Ectodermal cell (in vitro differentiated cells): ENCODE results near the gene SLC22A3.

Experiments used
- H3K27ac ChIP-seq: 2 replicates; pipeline ENCODE4 v1.7.0; 2013; ENCODE audit warnings: mild to moderate bottlenecking, low read depth, low read length; ENCODE audit not compliant: insufficient read depth, poor library complexity, severe bottlenecking
- H3K27me3 ChIP-seq: 2 replicates; pipeline ENCODE4 v1.7.0; 2013; ENCODE audit warnings: mild to moderate bottlenecking, low read length; ENCODE audit not compliant: insufficient read depth, control insufficient read depth, poor library complexity, severe bottlenecking
- H3K36me3 ChIP-seq: one replicate; pipeline ENCODE4 v1.7.0; 2013; ENCODE audit warnings: low read length; ENCODE audit not compliant: control insufficient read depth, insufficient read depth
- H3K4me1 ChIP-seq: one replicate; pipeline ENCODE4 v1.7.0; 2013; ENCODE audit warnings: low read length; ENCODE audit not compliant: control insufficient read depth, insufficient read depth
- H3K4me3 ChIP-seq: 2 replicates; pipeline ENCODE4 v1.7.0; 2013; ENCODE audit warnings: low read depth, low read length, control low read depth; ENCODE audit not compliant: insufficient read depth
- H3K9me3 ChIP-seq: 2 replicates; pipeline ENCODE4 v1.7.0; 2013; ENCODE audit warnings: mild to moderate bottlenecking, low read length, moderate library complexity; ENCODE audit not compliant: control insufficient read depth
- WGBS, 2 experiments: methylation state at CpG; one replicate each; pipeline ENCODE4 v1.1.7; 2013; ENCODE audit warnings: missing lambda C conversion rate in 2 of 2; 5-methylcytosine and 5-hydroxymethylcytosine counted together

The SLC22A3 gene

GRCh38 chr6:160315310-160315709, 32.9 kb upstream of the SLC22A3 start:
- Histone ChIP-seq H3K27me3 (no peaks in the 10 kb centered on the region), H3K36me3 (no peaks in the 10 kb centered on the region), H3K27ac (no peak overlapping the region), H3K4me3 (no peak overlapping the region), H3K9me3 (no peaks in the 10 kb centered on the region), H3K4me1 (no peaks in the 10 kb centered on the region)
- WGBS, 2 experiments = no CpG with 5 or more reads among the region's 1 CpG

GRCh38 chr6:160316261-160316660, 31.9 kb upstream of the SLC22A3 start:
- H3K4me1 ChIP-seq = no peaks in the 10 kb centered on the region
- no peaks in the 10 kb centered on the region for H3K9me3 ChIP-seq
- no peaks in the 10 kb centered on the region for H3K27me3 ChIP-seq
- H3K36me3 ChIP-seq = no peaks in the 10 kb centered on the region
- H3K4me3 ChIP-seq = no peak overlapping the region
- H3K27ac ChIP-seq = no peak overlapping the region

GRCh38 chr6:160319246-160319645, 28.9 kb upstream of the SLC22A3 start:
- WGBS, 2 experiments = 84 to 88% methylated on average over 1 of the region's 1 CpG
- H3K4me1 ChIP-seq = no peaks in the 10 kb centered on the region
- H3K27me3 ChIP-seq = no peaks in the 10 kb centered on the region
- H3K27ac ChIP-seq = no peak overlapping the region
- no peak overlapping the region for H3K4me3 ChIP-seq
- H3K36me3 ChIP-seq = no peaks in the 10 kb centered on the region
- no peaks in the 10 kb centered on the region for H3K9me3 ChIP-seq

GRCh38 chr6:160321729-160322505, 26.3 kb upstream of the SLC22A3 start:
- H3K27me3 ChIP-seq = no peaks in the 10 kb centered on the region
- H3K4me1 ChIP-seq = no peaks in the 10 kb centered on the region
- no peaks in the 10 kb centered on the region for H3K9me3 ChIP-seq
- no peaks in the 10 kb centered on the region for H3K36me3 ChIP-seq
- WGBS, 2 experiments = 92 to 94% methylated on average over 5 of the region's 5 CpGs
- H3K4me3 ChIP-seq = no peak overlapping the region
- no peak overlapping the region for H3K27ac ChIP-seq

- no peak overlapping the region for H3K4me3 ChIP-seq
- H3K9me3 ChIP-seq = no peaks in the 10 kb centered on the region
- H3K36me3 ChIP-seq = no peaks in the 10 kb centered on the region
- H3K27ac ChIP-seq = no peak overlapping the region
- 92 to 96% methylated on average over 3 of the region's 3 CpGs for WGBS, 2 experiments
- no peaks in the 10 kb centered on the region for H3K4me1 ChIP-seq
- H3K27me3 ChIP-seq = no peaks in the 10 kb centered on the region
These were observed 20.2 kb upstream of the SLC22A3 start for GRCh38 chr6:160327981-160328380.

- Histone ChIP-seq H3K4me1 (no peaks in the 10 kb centered on the region), H3K36me3 (no peaks in the 10 kb centered on the region), H3K4me3 (no peak overlapping the region), H3K27me3 (no peaks in the 10 kb centered on the region), H3K27ac (no peak overlapping the region), H3K9me3 (no peaks in the 10 kb centered on the region)
- WGBS, 2 experiments = 93 to 95% methylated on average over 8 of the region's 8 CpGs
These were observed 19.7 kb upstream of the SLC22A3 start for GRCh38 chr6:160328447-160328846.

GRCh38 chr6:160329188-160329587, 19.0 kb upstream of the SLC22A3 start:
- WGBS, 2 experiments = 83 to 87% methylated on average over 5 to 7 of the region's 7 CpGs
- Histone ChIP-seq H3K4me3 (no peak overlapping the region), H3K27ac (no peak overlapping the region), H3K27me3 (no peaks in the 10 kb centered on the region), H3K4me1 (no peaks in the 10 kb centered on the region), H3K36me3 (no peaks in the 10 kb centered on the region), H3K9me3 (no peaks in the 10 kb centered on the region)

- no peaks in the 10 kb centered on the region for H3K27me3 ChIP-seq
- H3K4me3 ChIP-seq = no peak overlapping the region
- 81 to 92% methylated on average over 4 to 5 of the region's 5 CpGs for WGBS, 2 experiments
- H3K27ac ChIP-seq = no peak overlapping the region
- H3K36me3 ChIP-seq = no peaks in the 10 kb centered on the region
- no peaks in the 10 kb centered on the region for H3K9me3 ChIP-seq
- no peaks in the 10 kb centered on the region for H3K4me1 ChIP-seq
These were observed 17.6 kb upstream of the SLC22A3 start for GRCh38 chr6:160330619-160331018.

- Histone ChIP-seq H3K9me3 (no peaks in the 10 kb centered on the region), H3K27me3 (no peaks in the 10 kb centered on the region), H3K4me3 (no peak overlapping the region), H3K4me1 (no peaks in the 10 kb centered on the region), H3K27ac (no peak overlapping the region), H3K36me3 (no peaks in the 10 kb centered on the region)
- WGBS, 2 experiments = 84 to 89% methylated on average over 5 of the region's 5 CpGs
These were observed 17.0 kb upstream of the SLC22A3 start for GRCh38 chr6:160331204-160331603.

- Histone ChIP-seq H3K27me3 (no peaks in the 10 kb centered on the region), H3K27ac (no peak overlapping the region), H3K36me3 (no peaks in the 10 kb centered on the region), H3K9me3 (no peaks in the 10 kb centered on the region), H3K4me1 (no peaks in the 10 kb centered on the region), H3K4me3 (no peak overlapping the region)
- 92 to 94% methylated on average over 5 of the region's 5 CpGs for WGBS, 2 experiments
These were observed 16.4 kb upstream of the SLC22A3 start for GRCh38 chr6:160331753-160332152.

GRCh38 chr6:160333101-160333500, 15.1 kb upstream of the SLC22A3 start:
- Histone ChIP-seq H3K4me3 (no peak overlapping the region), H3K9me3 (no peaks in the 10 kb centered on the region), H3K27me3 (no peaks in the 10 kb centered on the region), H3K4me1 (no peaks in the 10 kb centered on the region), H3K36me3 (no peaks in the 10 kb centered on the region), H3K27ac (no peak overlapping the region)
- 87 to 89% methylated on average over 3 of the region's 3 CpGs for WGBS, 2 experiments
